PC-9 (cell line): Measurements from ENCODE around the gene RALGPS2. TPM values are rescaled to one million over a fixed set of nuclear protein-coding genes. Genes with fewer than 3 reads are reported as not detected.
"Not testable (repeated sequence)": the region's sequence is repeated elsewhere in the genome, so short reads cannot be mapped to it uniquely, and the experiment has no call there.

Source experiments
- BruUV-seq: library from RNA; stranded (reverse); fragments of 400-500 nt; replicated peaks from 2 replicates; lab custom pipeline; 2021; lab: Mats Ljungman, UMichigan
- CTCF ChIA-PET: fragments of 300-600 bp; sonication (Branson Sonifier 250); formaldehyde crosslinking; loops from one replicate; lab custom pipeline; 2022; ENCODE audit warnings: antibody characterized with exemption; lab: Charles Lee
- POLR2A ChIA-PET: fragments of 300-600 bp; sonication (Branson Sonifier 250); formaldehyde crosslinking; loops from one replicate; lab custom pipeline; 2022; ENCODE audit warnings: antibody characterized with exemption; ENCODE audit not compliant: unreplicated experiment; lab: Charles Lee
- DNase-seq, 2 experiments: peaks; one replicate each; pipeline versions ENCODE4 v3.0.0 to v3.0.0-alpha.2; 2015 to 2022; ENCODE audit warnings: mixed read lengths in 1 of 2
- H2AFZ ChIP-seq: fragments of 200-600 bp; sonication (generic); 2 replicates; pipeline ENCODE4 v1.8.1; 2017; ENCODE audit warnings: antibody characterized with exemption
- H3F3A ChIP-seq: fragments of 200-600 bp; sonication (generic); 2 replicates; pipeline ENCODE4 v1.8.1; 2017; ENCODE audit warnings: antibody characterized with exemption, mild to moderate bottlenecking, low read depth; ENCODE audit not compliant: insufficient read depth
- H3K27ac ChIP-seq: fragments of 200-600 bp; sonication (generic); 2 replicates; pipeline ENCODE4 v1.6.1; 2016; ENCODE audit warnings: mixed run types
- H3K27me3 ChIP-seq: fragments of 200-600 bp; sonication (generic); 2 replicates; pipeline ENCODE4 v1.6.1; 2016; ENCODE audit warnings: low read depth, mixed run types; ENCODE audit not compliant: insufficient read depth
- H3K36me3 ChIP-seq: fragments of 200-600 bp; sonication (generic); 2 replicates; pipeline ENCODE4 v1.6.1; 2016; ENCODE audit warnings: low read depth, mixed run types
- H3K4me1 ChIP-seq: fragments of 200-600 bp; sonication (generic); replicated peaks from 2 replicates; pipeline ENCODE4 v1.6.1; 2016; ENCODE audit warnings: mixed run types; ENCODE audit not compliant: insufficient read depth
- H3K4me2 ChIP-seq: fragments of 200-600 bp; sonication (generic); 2 replicates; pipeline ENCODE4 v1.6.1; 2017; ENCODE audit warnings: mixed run types
- H3K4me3 ChIP-seq: fragments of 200-600 bp; sonication (generic); 2 replicates; pipeline ENCODE4 v1.6.1; 2016; ENCODE audit warnings: mixed run types
- H3K79me2 ChIP-seq: fragments of 200-600 bp; sonication (generic); 2 replicates; pipeline ENCODE4 v1.6.1; 2017; ENCODE audit warnings: low read depth, mixed run types
- H3K9me2 ChIP-seq: fragments of 200-600 bp; sonication (generic); 2 replicates; pipeline ENCODE4 v1.8.1; 2017; ENCODE audit warnings: mild to moderate bottlenecking; ENCODE audit not compliant: insufficient read depth
- H3K9me3 ChIP-seq: fragments of 200-600 bp; sonication (generic); 2 replicates; pipeline ENCODE4 v1.8.1; 2016; ENCODE audit warnings: low read depth; ENCODE audit not compliant: insufficient read depth
- H4K20me1 ChIP-seq: fragments of 200-600 bp; sonication (generic); 2 replicates; pipeline ENCODE4 v1.8.1; 2017; ENCODE audit not compliant: insufficient read depth
- EZH2 ChIP-seq: fragments of 200-600 bp; sonication (generic); IDR thresholded peaks from 2 replicates; pipeline ENCODE4 v1.8.0; 2017; ENCODE audit warnings: antibody characterized with exemption, low read depth
- intact Hi-C: fragments of 100-400 bp; cut with micrococcal nuclease; formaldehyde crosslinking; loops from one replicate; pipeline ENCODE4 v1.10.0; 2022; ENCODE audit not compliant: unreplicated experiment
- total RNA-seq: library from RNA; stranded (reverse); gene quantifications from 2 replicates; pipeline ENCODE4 v1.2.3, GENCODE V29; 2021
- TF ChIP-seq, protein P1 (sequence below): fragments of 200-600 bp; sonication (generic); conservative IDR thresholded peaks from 2 replicates; pipeline ENCODE4 v1.6.1; 2017; ENCODE audit warnings: mixed run types, antibody characterized with exemption, mild to moderate bottlenecking, moderate library complexity

RALGPS2 gene
- total RNA-seq, 1 experiment from 2014 or later = 62.4 TPM

DNA sequence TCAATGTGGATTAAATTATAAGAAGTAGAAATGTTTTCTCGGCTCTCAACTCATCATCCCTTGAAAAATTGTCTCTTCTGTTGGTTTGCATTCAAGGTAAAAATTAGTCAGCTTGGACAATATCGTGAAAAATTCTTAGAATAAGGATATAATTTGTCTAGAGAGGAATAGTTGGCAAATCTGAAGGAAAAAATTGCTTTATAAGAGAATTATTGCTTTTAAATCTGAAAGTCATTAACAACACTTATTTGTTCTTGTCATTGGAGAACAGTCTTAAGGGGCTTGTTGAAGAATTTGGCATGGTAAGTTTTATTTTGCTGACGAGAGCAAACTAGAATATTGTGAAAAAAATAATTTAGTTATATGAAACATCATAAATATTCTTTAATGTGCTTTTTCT is 119.4 kb downstream of the RALGPS2 start:
- TF ChIP-seq, protein P1, sequence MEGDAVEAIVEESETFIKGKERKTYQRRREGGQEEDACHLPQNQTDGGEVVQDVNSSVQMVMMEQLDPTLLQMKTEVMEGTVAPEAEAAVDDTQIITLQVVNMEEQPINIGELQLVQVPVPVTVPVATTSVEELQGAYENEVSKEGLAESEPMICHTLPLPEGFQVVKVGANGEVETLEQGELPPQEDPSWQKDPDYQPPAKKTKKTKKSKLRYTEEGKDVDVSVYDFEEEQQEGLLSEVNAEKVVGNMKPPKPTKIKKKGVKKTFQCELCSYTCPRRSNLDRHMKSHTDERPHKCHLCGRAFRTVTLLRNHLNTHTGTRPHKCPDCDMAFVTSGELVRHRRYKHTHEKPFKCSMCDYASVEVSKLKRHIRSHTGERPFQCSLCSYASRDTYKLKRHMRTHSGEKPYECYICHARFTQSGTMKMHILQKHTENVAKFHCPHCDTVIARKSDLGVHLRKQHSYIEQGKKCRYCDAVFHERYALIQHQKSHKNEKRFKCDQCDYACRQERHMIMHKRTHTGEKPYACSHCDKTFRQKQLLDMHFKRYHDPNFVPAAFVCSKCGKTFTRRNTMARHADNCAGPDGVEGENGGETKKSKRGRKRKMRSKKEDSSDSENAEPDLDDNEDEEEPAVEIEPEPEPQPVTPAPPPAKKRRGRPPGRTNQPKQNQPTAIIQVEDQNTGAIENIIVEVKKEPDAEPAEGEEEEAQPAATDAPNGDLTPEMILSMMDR = no peak
- TF ChIP-seq EZH2 = no peak
- Histone ChIP-seq H4K20me1 (peaks cover 3% of the 10 kb centered on the region; the same call in 1 of the 2 replicates), H3K4me2 (no peak overlapping the region), H3K36me3 (0 out of 2 replicates have a peak, but pooled peaks cover under 1% of the 10 kb centered on the region), H3K4me1 (peaks cover 18% of the 10 kb centered on the region), H3K27me3 (no peaks in the 10 kb centered on the region), H3K9me2 (no peaks in the 10 kb centered on the region; the same call in 1 of the 2 replicates), H3K9me3 (0 out of 2 replicates have a peak, but pooled peaks cover 6% of the 10 kb centered on the region), H2AFZ (no peak overlapping the region), H3K4me3 (no peak overlapping the region), H3K79me2 (no peaks in the 10 kb centered on the region), H3K27ac (no peak overlapping the region), H3F3A (peaks cover 22% of the 10 kb centered on the region)
- ChIA-PET CTCF (no interaction called here), POLR2A (no interaction called here)
- no peak for DNase-seq
- intact Hi-C loops = no loop called here
- no TSS peak for BruUV-seq

DNA sequence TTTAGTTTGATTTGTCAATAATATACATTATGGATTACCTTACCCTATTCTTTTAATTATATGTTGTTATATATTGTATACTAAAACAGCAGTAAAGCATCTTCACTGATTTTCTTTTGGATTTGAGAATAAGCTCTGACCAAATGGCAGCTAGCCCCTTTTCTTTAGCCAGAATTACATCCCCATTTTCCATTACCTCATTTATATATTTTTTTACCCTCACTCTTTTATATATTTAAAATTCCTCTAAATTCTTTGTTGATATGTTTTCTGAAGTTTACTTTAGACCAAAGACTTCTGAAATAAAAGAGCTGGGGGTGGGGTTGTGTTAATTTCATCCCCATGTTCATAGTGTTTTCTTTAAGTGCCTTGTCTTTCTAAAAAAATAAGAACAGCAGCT is 121.3 kb downstream of the RALGPS2 start:
- POLR2A ChIA-PET = no interaction called here
- Histone ChIP-seq H2AFZ (no peak overlapping the region), H3K79me2 (no peaks in the 10 kb centered on the region), H3K4me2 (no peak overlapping the region), H4K20me1 (peaks cover 3% of the 10 kb centered on the region; the same call in 1 of the 2 replicates), H3K27ac (peak overlapping the region; percentile 45), H3K36me3 (0 out of 2 replicates have a peak, but pooled peaks cover 10% of the 10 kb centered on the region), H3K9me3 (no peaks in the 10 kb centered on the region), H3K4me1 (peaks cover 18% of the 10 kb centered on the region), H3F3A (peaks cover 28% of the 10 kb centered on the region), H3K9me2 (no peaks in the 10 kb centered on the region; the same call in 1 of the 2 replicates), H3K4me3 (no peak overlapping the region), H3K27me3 (no peaks in the 10 kb centered on the region)
- CTCF ChIA-PET = no interaction called here
- intact Hi-C loops = loop anchor here (5.0 kb wide), 1 partner anchor 304 kb away; no protein-coding TSS in a partner anchor
- TF ChIP-seq, protein P1 = no peak
- TF ChIP-seq EZH2 = no peak
- BruUV-seq = no TSS peak
- no peak for DNase-seq

DNA sequence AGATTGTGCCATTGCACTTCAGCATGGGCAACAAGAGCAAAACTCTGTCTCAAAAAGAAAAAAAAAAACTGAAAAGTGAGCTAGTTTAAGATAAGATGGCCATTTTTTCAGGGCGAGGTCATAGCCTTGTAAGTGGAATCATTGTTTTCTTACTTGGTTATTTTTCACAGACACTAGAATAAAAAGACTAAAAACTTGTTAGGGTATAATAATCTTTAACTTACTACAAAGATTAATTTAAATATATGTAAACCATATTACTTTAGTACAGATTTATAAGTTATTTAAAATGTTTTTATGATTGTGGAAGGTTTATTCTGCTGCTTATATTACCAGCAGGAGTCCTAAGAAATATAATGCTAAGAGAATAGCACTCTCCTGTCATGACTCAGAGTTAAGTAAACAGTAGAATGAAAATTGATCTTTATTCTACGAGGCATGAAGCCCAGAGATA is 122.4 kb downstream of the RALGPS2 start:
- no peak overlapping the region for H2AFZ ChIP-seq
- H3K4me1 ChIP-seq = peaks cover 18% of the 10 kb centered on the region
- DNase-seq = peak in 1 of 2 experiments; percentile 59
- peaks cover 28% of the 10 kb centered on the region for H3F3A ChIP-seq
- peak overlapping the region; percentile 45 for H3K27ac ChIP-seq
- peaks cover 3% of the 10 kb centered on the region; the same call in 1 of the 2 replicates for H4K20me1 ChIP-seq
- BruUV-seq = no TSS peak
- 0 out of 2 replicates have a peak, but pooled peaks cover 10% of the 10 kb centered on the region for H3K36me3 ChIP-seq
- peak overlapping the region; percentile 29 for H3K4me2 ChIP-seq
- no peaks in the 10 kb centered on the region; the same call in 1 of the 2 replicates for H3K9me2 ChIP-seq
- TF ChIP-seq, protein P1 = no peak
- intact Hi-C loops = loop anchor here (5.0 kb wide), 1 partner anchor 305 kb away; no protein-coding TSS in a partner anchor
- H3K9me3 ChIP-seq = no peaks in the 10 kb centered on the region
- ChIA-PET CTCF (interaction anchor here (0.7 kb wide), 2 partner anchors 98 to 309 kb away, joined by 3 read pairs; no protein-coding TSS in a partner anchor), POLR2A (interaction anchor here (0.6 kb wide), 1 partner anchor 121 kb away, joined by 5 read pairs; no protein-coding TSS in a partner anchor)
- no peak overlapping the region for H3K4me3 ChIP-seq
- no peaks in the 10 kb centered on the region for H3K79me2 ChIP-seq
- no peaks in the 10 kb centered on the region for H3K27me3 ChIP-seq

DNA sequence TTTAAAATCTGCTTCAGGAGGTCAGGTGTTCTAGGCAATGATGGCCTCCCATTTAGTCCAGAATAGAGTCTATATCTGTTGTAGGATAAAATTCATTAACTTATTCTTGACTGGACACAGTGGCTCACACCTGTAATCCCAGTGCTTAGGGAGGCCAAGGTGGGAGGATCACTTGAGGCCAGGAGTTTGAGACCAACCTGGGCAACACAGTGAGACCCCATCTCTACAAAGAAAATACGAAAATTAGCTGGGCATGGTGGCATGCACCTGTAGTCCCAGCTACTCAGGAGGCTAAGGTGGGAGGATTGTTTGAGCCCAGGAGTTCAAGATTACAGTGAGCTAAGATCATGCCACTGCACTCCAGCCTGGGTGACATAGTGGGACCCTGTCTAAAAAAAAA is 122.9 kb downstream of the RALGPS2 start:
- H3K36me3 ChIP-seq, BruUV-seq, POLR2A ChIA-PET, H3K4me3 ChIP-seq, H4K20me1 ChIP-seq, H3K9me3 ChIP-seq, H2AFZ ChIP-seq, H3K9me2 ChIP-seq, H3K79me2 ChIP-seq, H3K27me3 ChIP-seq, DNase-seq: not testable (repeated sequence)
- Histone ChIP-seq H3F3A (peaks cover 31% of the 10 kb centered on the region), H3K27ac (peak overlapping the region; percentile 45; the same call in 1 of the 2 replicates), H3K4me2 (peak overlapping the region; percentile 21), H3K4me1 (peaks cover 18% of the 10 kb centered on the region)
- intact Hi-C loops = loop anchor here (5.0 kb wide), 1 partner anchor 306 kb away; no protein-coding TSS in a partner anchor
- CTCF ChIA-PET = interaction anchor here (0.7 kb wide), 2 partner anchors 98 to 310 kb away, joined by 3 read pairs; no protein-coding TSS in a partner anchor
